ENCODE data around the gene PRPF6.

Gene PRPF6

DNA sequence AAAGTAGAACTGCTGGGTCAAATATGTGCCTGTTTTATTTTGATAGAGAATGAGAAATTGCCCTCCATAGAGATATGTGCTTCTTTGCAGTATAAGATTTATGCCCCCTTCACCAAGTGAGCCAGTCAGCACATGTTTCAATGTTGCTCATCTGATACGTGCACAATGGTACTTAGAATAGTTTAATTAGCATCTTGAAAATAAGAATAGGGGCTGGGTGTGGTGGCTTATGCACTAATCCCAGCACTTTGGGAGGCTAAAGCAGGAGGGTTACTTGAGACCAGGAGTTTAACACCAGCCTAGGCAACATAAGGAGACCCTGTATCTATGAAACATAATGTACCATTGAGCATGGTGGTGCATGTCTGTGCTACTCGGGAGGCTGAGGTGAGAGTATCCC lies 34.7 kb downstream of the PRPF6 start:
- TF ChIP-seq ISL1 (CRISPR knock-in tag; IDR thresholded peaks at IDR 0.05) (no peak), TOX (CRISPR knock-in tag; IDR thresholded peaks at IDR 0.05; ENCODE audit: borderline replicate concordance) (no peak), OSR1 (CRISPR knock-in tag; IDR thresholded peaks at IDR 0.05) (no peak), ZNF565 (CRISPR knock-in tag; conservative IDR thresholded peaks at IDR 0.05; ENCODE audit: low read depth) (no peak), ZNF8 (CRISPR knock-in tag; IDR thresholded peaks at IDR 0.05) (no peak)
- no peak for ATAC-seq

DNA sequence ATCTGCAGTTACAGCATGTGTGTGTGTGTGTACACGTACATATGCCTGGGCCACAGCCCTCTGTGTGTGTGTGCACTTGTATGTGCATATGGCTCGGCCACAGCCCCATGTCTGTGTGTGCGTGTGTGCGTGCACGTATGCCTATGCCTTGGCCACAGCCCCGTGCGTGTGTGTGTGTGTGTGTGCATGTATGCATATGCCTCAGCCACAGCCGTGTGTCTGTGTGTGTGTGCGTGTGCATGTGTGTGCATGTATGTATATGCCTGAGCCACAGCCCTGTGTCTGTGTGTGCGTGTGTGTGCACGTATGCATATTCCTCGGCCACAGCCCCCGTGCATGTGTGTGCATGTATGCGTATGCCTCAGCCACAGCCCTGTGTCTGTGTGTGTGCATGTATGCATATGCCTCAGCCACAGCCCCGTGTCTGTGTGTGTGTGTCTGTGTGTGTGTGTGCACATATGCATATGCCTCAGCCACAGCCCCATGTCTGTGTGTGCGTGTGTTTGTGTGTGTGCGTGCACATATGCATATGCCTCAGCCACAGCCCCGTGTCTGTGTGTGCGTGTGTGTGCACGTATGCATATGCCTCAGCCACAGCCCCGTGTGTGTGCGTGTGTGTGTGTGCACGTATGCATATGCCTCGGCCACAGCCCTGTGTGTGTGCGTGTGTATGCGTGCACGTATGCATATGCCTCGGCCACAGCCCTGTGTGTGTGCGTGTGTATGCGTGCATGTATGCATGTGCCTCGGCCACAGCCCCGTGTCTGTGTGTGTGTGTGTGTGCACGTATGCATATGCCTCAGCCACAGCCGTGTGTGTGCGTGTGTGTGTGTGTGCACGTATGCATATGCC lies 40.4 kb downstream of the PRPF6 start:
- TF ChIP-seq, protein P1, sequence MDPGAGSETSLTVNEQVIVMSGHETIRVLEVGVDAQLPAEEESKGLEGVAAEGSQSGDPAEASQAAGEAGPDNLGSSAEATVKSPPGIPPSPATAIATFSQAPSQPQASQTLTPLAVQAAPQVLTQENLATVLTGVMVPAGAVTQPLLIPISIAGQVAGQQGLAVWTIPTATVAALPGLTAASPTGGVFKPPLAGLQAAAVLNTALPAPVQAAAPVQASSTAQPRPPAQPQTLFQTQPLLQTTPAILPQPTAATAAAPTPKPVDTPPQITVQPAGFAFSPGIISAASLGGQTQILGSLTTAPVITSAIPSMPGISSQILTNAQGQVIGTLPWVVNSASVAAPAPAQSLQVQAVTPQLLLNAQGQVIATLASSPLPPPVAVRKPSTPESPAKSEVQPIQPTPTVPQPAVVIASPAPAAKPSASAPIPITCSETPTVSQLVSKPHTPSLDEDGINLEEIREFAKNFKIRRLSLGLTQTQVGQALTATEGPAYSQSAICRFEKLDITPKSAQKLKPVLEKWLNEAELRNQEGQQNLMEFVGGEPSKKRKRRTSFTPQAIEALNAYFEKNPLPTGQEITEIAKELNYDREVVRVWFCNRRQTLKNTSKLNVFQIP (CRISPR knock-in tag; IDR thresholded peaks at IDR 0.05; ENCODE audit: borderline replicate concordance, low read depth), result no peak
- no peak for TF ChIP-seq ZC3H10 (CRISPR knock-in tag; IDR thresholded peaks at IDR 0.05)
- TF ChIP-seq, protein P2, sequence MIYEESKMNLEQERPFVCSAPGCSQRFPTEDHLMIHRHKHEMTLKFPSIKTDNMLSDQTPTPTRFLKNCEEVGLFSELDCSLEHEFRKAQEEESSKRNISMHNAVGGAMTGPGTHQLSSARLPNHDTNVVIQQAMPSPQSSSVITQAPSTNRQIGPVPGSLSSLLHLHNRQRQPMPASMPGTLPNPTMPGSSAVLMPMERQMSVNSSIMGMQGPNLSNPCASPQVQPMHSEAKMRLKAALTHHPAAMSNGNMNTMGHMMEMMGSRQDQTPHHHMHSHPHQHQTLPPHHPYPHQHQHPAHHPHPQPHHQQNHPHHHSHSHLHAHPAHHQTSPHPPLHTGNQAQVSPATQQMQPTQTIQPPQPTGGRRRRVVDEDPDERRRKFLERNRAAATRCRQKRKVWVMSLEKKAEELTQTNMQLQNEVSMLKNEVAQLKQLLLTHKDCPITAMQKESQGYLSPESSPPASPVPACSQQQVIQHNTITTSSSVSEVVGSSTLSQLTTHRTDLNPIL (CRISPR knock-in tag; IDR thresholded peaks at IDR 0.05; ENCODE audit: low read depth), result no peak
- TF ChIP-seq ZFP30 (CRISPR knock-in tag; IDR thresholded peaks at IDR 0.05), result no peak
- TF ChIP-seq, protein P3, sequence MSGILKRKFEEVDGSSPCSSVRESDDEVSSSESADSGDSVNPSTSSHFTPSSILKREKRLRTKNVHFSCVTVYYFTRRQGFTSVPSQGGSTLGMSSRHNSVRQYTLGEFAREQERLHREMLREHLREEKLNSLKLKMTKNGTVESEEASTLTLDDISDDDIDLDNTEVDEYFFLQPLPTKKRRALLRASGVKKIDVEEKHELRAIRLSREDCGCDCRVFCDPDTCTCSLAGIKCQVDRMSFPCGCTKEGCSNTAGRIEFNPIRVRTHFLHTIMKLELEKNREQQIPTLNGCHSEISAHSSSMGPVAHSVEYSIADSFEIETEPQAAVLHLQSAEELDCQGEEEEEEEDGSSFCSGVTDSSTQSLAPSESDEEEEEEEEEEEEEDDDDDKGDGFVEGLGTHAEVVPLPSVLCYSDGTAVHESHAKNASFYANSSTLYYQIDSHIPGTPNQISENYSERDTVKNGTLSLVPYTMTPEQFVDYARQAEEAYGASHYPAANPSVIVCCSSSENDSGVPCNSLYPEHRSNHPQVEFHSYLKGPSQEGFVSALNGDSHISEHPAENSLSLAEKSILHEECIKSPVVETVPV (CRISPR knock-in tag; IDR thresholded peaks at IDR 0.05), result no peak
- no peak for TF ChIP-seq ESRRG (CRISPR knock-in tag; IDR thresholded peaks at IDR 0.05)
- no peak for TF ChIP-seq ZNF565 (CRISPR knock-in tag; conservative IDR thresholded peaks at IDR 0.05; ENCODE audit: low read depth)
- TF ChIP-seq, protein P4, sequence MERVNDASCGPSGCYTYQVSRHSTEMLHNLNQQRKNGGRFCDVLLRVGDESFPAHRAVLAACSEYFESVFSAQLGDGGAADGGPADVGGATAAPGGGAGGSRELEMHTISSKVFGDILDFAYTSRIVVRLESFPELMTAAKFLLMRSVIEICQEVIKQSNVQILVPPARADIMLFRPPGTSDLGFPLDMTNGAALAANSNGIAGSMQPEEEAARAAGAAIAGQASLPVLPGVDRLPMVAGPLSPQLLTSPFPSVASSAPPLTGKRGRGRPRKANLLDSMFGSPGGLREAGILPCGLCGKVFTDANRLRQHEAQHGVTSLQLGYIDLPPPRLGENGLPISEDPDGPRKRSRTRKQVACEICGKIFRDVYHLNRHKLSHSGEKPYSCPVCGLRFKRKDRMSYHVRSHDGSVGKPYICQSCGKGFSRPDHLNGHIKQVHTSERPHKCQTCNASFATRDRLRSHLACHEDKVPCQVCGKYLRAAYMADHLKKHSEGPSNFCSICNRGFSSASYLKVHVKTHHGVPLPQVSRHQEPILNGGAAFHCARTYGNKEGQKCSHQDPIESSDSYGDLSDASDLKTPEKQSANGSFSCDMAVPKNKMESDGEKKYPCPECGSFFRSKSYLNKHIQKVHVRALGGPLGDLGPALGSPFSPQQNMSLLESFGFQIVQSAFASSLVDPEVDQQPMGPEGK (CRISPR knock-in tag; IDR thresholded peaks at IDR 0.05; ENCODE audit: borderline replicate concordance), result no peak
- TF ChIP-seq CSDC2 (CRISPR knock-in tag; IDR thresholded peaks at IDR 0.05), result no peak
- no peak for TF ChIP-seq TOX (CRISPR knock-in tag; IDR thresholded peaks at IDR 0.05; ENCODE audit: borderline replicate concordance)
- no peak for TF ChIP-seq RARB (CRISPR knock-in tag; IDR thresholded peaks at IDR 0.05)
- TF ChIP-seq PPARA (CRISPR knock-in tag; IDR thresholded peaks at IDR 0.05; ENCODE audit: borderline replicate concordance), result no peak
- no peak for TF ChIP-seq SNAI2 (CRISPR knock-in tag; IDR thresholded peaks at IDR 0.05)
- TF ChIP-seq ZFP3 (CRISPR knock-in tag; IDR thresholded peaks at IDR 0.05), result no peak
- TF ChIP-seq TCF4 (CRISPR knock-in tag; IDR thresholded peaks at IDR 0.05; ENCODE audit: borderline replicate concordance), result no peak
- TF ChIP-seq, protein P5, sequence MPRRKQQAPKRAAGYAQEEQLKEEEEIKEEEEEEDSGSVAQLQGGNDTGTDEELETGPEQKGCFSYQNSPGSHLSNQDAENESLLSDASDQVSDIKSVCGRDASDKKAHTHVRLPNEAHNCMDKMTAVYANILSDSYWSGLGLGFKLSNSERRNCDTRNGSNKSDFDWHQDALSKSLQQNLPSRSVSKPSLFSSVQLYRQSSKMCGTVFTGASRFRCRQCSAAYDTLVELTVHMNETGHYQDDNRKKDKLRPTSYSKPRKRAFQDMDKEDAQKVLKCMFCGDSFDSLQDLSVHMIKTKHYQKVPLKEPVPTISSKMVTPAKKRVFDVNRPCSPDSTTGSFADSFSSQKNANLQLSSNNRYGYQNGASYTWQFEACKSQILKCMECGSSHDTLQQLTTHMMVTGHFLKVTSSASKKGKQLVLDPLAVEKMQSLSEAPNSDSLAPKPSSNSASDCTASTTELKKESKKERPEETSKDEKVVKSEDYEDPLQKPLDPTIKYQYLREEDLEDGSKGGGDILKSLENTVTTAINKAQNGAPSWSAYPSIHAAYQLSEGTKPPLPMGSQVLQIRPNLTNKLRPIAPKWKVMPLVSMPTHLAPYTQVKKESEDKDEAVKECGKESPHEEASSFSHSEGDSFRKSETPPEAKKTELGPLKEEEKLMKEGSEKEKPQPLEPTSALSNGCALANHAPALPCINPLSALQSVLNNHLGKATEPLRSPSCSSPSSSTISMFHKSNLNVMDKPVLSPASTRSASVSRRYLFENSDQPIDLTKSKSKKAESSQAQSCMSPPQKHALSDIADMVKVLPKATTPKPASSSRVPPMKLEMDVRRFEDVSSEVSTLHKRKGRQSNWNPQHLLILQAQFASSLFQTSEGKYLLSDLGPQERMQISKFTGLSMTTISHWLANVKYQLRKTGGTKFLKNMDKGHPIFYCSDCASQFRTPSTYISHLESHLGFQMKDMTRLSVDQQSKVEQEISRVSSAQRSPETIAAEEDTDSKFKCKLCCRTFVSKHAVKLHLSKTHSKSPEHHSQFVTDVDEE (CRISPR knock-in tag; IDR thresholded peaks at IDR 0.05), result no peak
- TF ChIP-seq ARNTL (CRISPR knock-in tag; IDR thresholded peaks at IDR 0.05; ENCODE audit: borderline replicate concordance, low read depth), result no peak
- no peak for TF ChIP-seq ZNF70 (CRISPR knock-in tag; IDR thresholded peaks at IDR 0.05)
- TF ChIP-seq OSR1 (CRISPR knock-in tag; IDR thresholded peaks at IDR 0.05), result no peak

More for the DNA sequence above, 40.4 kb downstream of the PRPF6 start:
- ATAC-seq, result no peak

Data from SK-N-SH treated with all-trans-retinoic acid at 6 μM for 48 hours (cell line).